Measurements from ENCODE around the gene SLC41A3. TPM values are rescaled to one million over a fixed set of nuclear protein-coding genes. Genes with fewer than 3 reads are reported as not detected.

Gene SLC41A3
- total RNA-seq, 4 donors from 2014 or later: 32.3 to 51.3 (median 44.0) TPM

- no peaks in the 10 kb centered on the region for H3K36me3 ChIP-seq
- no peak overlapping the region for H3K4me3 ChIP-seq
- H3K4me1 ChIP-seq: peaks cover 30% of the 10 kb centered on the region
- no peak for DNase-seq (ENCODE audit: low spot score in 2 of 2)
- no peaks in the 10 kb centered on the region for H3K9me3 ChIP-seq
- H3K27me3 ChIP-seq: no peaks in the 10 kb centered on the region
- H3K27ac ChIP-seq: no peak overlapping the region
- TF ChIP-seq CTCF (IDR thresholded peaks at IDR 0.05) (no peak), POLR2A (IDR thresholded peaks at IDR 0.05) (no peak)
- 50% methylated on average over 2 of the region's 2 CpGs for WGBS
These were observed 1.9 kb upstream of the SLC41A3 start for GRCh38 chr3:126085841-126086240.

- TF ChIP-seq CTCF (IDR thresholded peaks at IDR 0.05) (no peak), POLR2A (IDR thresholded peaks at IDR 0.05) (no peak), POLR2AphosphoS5 (IDR thresholded peaks at IDR 0.05) (no peak), EP300 (IDR thresholded peaks at IDR 0.05) (no peak)
- Histone ChIP-seq H3K9me3 (no peaks in the 10 kb centered on the region), H3K4me3 (no peak overlapping the region), H3K27me3 (no peaks in the 10 kb centered on the region), H3K27ac (no peak overlapping the region), H3K36me3 (no peaks in the 10 kb centered on the region), H3K4me1 (peaks cover 30% of the 10 kb centered on the region)
- no peak for DNase-seq (ENCODE audit: low spot score in 2 of 2)
- WGBS: 93% methylated on average over 7 of the region's 7 CpGs
These were observed 1.4 kb upstream of the SLC41A3 start for GRCh38 chr3:126085276-126085675.

GRCh38 chr3:126084768-126085180, 850 bp upstream of the SLC41A3 start:
- 47% methylated on average over 5 of the region's 5 CpGs for WGBS
- no peak for DNase-seq (ENCODE audit: low spot score in 2 of 2)
- peak overlapping the region; percentile 68 for H3K4me3 ChIP-seq
- peaks cover 30% of the 10 kb centered on the region for H3K4me1 ChIP-seq
- H3K9me3 ChIP-seq: no peaks in the 10 kb centered on the region
- peak overlapping the region; percentile 91 for H3K27ac ChIP-seq
- H3K27me3 ChIP-seq: no peaks in the 10 kb centered on the region
- TF ChIP-seq EP300 (IDR thresholded peaks at IDR 0.05) (no peak), POLR2A (IDR thresholded peaks at IDR 0.05) (no peak), CTCF (IDR thresholded peaks at IDR 0.05) (no peak), POLR2AphosphoS5 (IDR thresholded peaks at IDR 0.05) (no peak)
- H3K36me3 ChIP-seq: no peaks in the 10 kb centered on the region

GRCh38 chr3:126083511-126083912, 412 bp downstream of the SLC41A3 start:
- TF ChIP-seq EP300 (IDR thresholded peaks at IDR 0.05) (no peak), POLR2AphosphoS5 (IDR thresholded peaks at IDR 0.05) (no peak), POLR2A (IDR thresholded peaks at IDR 0.05) (no peak), CTCF (IDR thresholded peaks at IDR 0.05) (no peak)
- H3K4me3 ChIP-seq: peak overlapping the region; percentile 68
- 3% methylated on average over 15 of the region's 30 CpGs for WGBS

GRCh38 chr3:126083138-126083445, 832 bp downstream of the SLC41A3 start:
- no peak for DNase-seq (ENCODE audit: low spot score in 2 of 2)
- peak overlapping the region; percentile 68 for H3K4me3 ChIP-seq
- H3K27me3 ChIP-seq: no peaks in the 10 kb centered on the region
- no peak for TF ChIP-seq POLR2A (IDR thresholded peaks at IDR 0.05)
- peaks cover 30% of the 10 kb centered on the region for H3K4me1 ChIP-seq
- peak overlapping the region; percentile 91 for H3K27ac ChIP-seq
- no peaks in the 10 kb centered on the region for H3K36me3 ChIP-seq
- no peaks in the 10 kb centered on the region for H3K9me3 ChIP-seq
- 22% methylated on average over 3 of the region's 3 CpGs for WGBS

More at GRCh38 chr3:126083511-126083912, 412 bp downstream of the SLC41A3 start:
- DNase-seq (ENCODE audit: low spot score in 2 of 2): no peak
- Histone ChIP-seq H3K27ac (peak overlapping the region; percentile 91), H3K4me1 (peaks cover 30% of the 10 kb centered on the region), H3K9me3 (no peaks in the 10 kb centered on the region), H3K27me3 (no peaks in the 10 kb centered on the region), H3K36me3 (no peaks in the 10 kb centered on the region)

Data from suprapubic skin (tissue), 4 donors.